Measurements from ENCODE around the gene ATP8B4.
"Not testable (repeated sequence)": the region's sequence is repeated elsewhere in the genome, so short reads cannot be mapped to it uniquely, and the experiment has no call there.

ATP8B4 gene

DNA sequence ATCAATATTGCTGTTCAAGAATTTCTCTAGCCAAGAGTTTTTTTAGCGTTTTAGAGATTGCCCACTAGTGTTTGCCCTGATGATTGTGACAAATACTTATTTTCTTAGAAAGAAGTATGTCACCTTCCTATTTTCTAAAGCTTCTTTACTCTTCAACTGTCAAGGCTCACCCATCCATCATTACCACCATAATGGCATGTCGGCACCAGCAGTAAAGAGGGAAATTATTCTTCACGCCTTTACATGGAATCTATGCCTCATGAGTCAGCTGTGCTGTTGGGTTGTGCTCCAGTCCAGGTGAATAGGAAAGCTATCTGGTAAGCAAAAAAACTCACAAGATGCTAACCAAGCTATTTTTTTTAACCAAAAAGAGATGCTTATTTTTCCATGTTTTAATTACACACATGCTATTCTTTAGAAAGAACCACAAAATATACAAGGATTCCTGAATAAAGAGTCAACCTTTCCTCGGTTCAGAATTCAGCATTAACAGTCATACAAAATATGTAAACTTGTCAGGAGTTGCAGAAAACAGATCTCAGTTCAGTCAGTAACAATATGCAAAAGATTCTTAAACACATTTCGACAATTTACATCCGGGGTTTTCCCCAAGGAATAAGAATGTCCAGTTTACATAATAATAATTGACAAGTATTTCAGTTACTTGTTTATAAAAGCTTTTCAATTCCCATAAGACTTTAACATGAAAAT is 128.0 kb downstream of the ATP8B4 start:
- no peak for DNase-seq

DNA sequence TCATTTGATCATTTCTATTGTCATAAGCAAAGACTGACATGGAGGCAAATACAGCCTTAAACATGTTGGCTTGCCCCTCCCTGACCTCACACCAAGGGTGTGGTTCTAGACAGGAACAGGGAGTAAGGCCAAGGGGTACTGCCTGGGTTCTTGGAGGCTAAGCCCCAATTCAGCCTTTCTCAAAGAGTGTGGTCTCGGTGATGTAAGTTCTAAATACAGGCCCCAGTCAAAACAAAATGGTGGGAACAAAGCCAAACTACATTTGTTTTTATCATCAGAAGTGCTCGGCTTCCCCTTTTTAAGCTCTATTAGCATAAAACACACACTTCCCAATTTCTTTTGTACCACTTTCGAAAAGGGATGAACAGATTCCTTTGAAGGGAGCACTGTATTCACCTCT is 129.5 kb downstream of the ATP8B4 start:
- DNase-seq, result no peak

DNA sequence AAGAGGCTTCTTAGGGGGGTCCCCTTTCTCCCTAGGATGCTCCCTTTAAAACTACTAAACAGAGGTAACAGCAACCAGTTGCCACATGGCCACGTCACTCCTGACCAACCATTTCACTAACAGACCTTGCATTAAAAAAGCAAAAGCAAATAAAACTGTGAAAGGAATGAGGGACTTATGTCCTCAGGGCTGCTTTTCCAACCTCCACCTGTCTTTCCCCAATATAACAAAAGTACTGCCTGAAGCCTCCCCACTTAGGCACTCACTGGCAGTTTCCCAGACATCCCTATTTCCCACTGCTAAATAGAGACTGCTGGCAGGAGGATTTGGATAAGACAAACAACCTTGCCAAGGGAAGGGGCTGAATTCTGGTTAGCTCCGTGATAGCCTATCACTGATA is 130.3 kb downstream of the ATP8B4 start:
- DNase-seq, result no peak

DNA sequence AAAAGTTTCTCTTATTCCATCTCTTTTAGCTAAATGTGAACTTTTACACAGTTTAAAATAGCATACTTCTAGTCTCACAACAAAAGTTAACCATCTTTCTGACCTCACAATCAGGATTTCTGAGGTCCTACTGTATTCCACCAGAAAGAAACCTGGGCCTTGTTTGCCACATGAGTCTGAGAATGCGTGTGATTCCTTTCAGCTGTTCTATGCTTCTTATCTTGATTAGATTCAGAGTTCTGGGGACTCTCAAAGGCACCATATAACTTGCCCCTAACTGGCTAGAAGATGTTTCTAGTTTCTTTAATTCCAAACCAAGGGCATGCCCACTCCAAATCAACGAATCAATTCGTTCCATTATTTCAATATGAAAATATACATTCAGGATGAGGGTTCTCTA is 131.1 kb downstream of the ATP8B4 start:
- no peak for DNase-seq

DNA sequence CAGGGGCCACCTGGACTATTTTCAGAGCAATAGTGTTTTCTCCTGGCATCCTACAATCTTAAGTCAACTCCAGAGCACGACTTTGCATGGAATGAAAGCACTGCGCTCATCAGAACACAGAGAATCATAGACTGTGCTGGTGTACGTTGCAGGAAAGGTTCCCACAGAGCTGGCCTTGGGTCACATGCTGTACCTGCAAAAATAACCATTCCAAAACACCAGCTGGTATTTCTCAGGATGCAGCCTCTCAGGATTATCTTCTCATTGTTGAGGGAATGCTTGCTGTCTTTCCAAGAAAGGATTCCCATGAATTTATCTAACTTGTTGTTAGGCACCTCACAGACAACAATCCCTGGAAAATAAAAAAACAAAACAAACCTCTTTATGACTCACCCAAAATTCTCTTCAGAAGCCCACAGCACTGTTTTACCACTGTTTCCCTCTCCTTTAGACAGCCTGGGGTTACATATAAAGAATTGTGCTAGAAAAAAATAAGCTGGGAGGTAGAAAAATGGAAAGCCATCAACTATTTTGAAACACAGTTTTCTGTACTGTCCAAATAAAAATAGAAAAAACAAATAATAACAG is 131.7 kb downstream of the ATP8B4 start:
- DNase-seq, result no peak

DNA sequence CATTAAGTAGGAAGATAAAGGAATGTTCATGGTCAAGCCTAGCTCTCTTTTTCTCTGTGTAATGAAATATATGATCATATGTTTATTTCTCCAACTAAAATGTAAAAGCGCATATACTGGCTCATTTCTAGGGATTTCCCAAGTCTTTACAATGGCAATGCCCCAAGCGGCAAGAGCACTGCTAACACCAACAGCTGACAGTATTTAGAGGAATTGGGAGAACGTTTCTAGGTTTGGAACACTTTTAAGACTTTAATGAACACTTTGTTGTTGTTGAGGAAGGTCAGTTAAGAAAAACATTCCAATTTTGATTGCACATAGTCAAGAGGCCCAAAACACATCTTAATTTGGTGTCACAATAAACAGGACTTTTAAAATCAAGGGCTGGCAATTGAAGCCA is 132.7 kb downstream of the ATP8B4 start:
- no peak for DNase-seq

DNA sequence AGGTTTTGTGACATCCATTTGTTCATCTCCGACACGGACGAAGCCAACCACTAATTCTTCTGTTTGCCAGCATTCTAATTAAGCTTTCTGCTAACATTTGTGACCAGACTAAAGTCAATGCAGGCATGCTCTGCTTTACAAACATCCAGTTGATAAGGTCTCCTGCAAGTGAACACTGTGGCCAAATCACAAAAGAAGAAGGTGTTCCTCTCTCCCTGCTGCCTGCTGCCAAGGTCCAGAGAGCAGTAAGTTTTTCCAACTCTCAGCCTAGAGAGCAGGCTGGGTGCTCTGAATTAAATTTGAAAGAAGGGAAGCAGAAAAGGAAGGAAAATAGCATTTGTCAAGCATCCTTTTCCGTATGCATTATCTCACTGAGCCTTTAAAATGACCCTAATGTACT is 133.6 kb downstream of the ATP8B4 start:
- DNase-seq, result no peak

DNA sequence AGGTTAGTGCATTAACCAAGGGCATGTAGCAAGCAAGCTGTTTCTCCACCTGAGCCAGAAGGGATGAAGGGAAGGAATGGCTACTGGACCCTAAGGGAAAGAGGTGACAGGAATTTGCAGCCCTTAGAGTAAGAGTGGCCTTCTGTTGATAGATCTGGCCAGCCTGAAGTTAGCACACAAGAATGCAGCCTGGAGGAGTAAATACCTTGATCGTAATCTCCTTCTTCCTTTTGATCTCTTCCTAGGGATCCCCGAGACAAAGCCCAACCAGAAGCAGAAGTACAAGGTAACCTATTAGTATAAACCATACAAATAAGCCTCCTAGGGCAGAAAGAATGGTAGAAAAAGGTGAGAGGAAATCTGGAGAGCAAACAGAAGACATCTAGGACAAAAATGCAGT is 134.6 kb downstream of the ATP8B4 start:
- no peak for DNase-seq

DNA sequence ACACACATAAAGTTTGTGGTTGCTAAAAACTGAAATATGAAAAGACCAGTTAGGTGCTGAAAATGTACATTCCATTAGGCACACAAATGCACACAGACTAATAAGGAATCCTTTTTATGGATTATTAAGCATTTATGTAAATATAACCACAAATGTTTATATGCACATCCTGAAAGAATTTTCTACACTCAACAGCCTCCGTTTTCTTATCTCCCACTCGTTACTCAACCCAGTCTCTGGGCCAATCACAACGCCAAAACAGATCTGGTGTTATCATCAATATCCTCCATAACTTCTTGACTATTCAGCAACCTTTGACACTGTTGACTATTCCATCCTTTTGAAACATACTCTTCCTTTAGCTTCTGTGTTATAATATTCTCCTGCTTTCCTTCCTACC is 136.4 kb downstream of the ATP8B4 start:
- DNase-seq, result no peak

DNA sequence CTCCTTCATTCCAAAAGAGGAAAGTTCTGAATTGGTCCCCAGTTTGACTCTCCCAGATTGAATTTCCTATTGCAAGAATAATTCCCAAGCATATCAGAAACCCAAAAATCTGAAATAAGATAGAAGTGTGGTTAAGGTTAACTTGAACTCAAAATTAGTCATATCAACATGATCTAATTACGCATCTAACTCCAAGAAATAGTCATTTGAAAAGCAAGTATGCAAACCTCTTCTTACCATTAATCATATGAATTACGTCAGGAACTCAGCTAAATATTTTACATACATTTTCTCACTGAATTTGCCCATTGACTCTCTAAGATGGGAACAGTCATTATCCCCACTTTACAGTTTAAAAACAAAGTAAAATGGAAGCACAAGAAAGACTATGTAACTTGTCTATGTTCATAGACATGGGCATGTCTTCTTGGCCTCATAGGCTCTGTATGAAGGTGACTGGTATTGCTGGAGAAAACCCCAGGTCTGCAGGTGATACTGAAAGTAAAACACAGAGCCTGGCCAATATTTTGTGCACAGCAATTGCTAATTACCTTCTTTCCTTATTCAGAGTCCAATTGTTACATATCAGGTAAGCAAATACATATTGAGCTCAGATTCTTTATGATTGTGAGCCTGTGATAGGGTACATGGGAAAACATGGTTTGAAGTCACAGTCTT is 139.2 kb downstream of the ATP8B4 start:
- DNase-seq, result no peak

DNA sequence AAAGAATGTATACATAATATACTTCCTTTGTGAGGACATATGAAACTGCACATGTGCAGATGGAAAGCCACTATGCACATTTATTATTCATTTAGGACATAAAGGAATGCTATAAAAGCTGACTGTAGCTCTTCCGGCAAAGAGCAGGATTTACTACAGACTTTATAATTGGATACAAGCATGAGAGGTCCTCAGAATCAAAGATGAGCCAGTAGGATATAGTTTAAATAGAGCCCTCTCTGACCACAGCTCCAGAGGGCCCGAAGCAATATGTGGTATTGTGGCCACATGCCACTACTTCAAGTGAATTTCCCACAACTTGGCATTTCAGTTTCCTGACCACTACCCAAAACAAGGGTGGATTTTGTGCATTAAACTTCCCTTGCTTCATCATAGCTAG is 140.9 kb downstream of the ATP8B4 start:
- DNase-seq, result no peak

DNA sequence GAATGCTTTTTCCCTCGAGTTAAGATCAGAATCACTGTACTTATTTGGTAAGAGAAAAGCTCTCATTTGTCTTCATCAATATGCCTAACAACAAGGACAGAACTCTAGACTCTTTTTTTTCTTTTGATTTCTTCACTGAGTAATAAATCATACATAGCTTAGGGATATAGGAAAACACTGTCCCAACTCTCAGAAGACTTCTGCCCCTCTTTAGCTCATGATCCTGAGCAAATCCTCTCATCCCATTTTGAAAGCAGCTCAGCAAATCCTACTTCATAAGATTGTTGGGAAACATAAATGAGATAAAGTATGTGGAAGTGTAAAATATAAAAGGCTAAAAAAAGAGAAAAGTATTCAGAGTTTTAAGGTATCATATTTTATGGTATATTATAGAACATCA is 141.7 kb downstream of the ATP8B4 start:
- DNase-seq, result no peak

DNA sequence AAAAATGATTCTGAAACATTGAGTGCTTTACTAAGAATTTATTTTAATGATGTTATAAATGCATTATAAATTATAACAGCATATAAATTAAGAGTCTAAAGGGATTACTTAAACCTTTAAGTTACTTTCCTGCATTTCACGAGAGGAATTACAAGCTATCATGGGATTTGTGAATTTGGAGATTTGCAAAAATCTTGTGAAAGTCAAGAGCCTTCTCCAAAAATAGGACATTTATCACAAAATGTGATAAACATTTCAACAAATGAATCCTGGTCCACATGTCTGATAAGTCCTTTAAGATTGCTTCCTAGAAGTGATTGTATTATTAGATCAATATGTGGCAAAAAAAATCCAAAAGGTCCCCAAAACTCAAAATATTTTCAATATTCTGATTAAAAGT is 154.5 kb downstream of the ATP8B4 start:
- DNase-seq, result no peak

DNA sequence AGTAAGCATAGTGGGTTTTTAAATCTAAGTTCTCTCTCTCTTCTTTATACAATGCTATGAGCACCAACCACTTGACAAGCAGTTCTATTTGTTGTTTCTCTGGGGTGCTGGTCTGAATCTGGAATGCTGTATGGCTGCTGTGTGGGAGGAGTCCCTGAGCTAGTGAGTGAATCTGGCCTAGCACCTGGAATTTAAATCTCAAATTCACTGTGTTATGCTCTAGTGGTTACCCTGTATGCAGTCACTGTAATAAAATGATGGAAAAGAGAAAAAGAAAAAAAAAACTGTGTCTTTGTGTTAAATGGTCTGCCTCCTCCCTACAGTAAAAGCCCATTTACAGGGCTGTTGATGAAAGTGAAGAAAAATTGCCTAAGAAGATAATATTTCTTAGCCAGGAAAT is 155.0 kb downstream of the ATP8B4 start:
- DNase-seq, result no peak

DNA sequence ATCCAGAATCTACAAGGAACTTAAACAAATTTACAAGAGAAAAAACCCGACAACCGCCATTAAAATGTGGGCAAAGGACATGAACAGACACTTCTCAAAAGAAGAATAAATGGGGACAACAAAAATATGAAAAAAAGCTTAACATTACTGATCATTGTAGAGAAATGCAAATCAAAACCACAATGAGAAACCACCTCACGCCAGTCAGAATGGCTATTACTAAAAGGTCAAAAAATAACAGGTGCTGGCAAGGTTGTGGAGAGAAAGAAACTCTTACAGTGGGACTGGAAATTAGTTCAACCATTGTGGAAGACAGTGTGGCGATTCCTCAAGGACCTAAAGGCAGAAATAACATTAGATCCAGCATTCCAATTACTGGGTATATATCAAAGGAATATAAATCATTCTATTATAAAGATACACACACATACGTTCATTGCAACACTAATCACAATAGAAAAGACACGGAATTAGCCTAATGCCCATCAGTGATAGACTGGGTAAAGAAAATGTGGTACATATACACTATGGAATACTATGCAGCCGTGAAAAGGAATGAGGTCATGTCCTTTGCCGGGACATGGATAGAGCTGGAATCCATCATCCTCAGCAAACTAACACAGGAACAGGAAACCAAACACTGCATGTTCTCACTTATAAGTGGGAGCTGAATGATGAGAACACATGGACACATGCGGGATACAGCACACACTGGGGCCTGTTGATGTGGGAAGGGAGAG is 155.8 kb downstream of the ATP8B4 start:
- DNase-seq, result not testable (repeated sequence)

DNA sequence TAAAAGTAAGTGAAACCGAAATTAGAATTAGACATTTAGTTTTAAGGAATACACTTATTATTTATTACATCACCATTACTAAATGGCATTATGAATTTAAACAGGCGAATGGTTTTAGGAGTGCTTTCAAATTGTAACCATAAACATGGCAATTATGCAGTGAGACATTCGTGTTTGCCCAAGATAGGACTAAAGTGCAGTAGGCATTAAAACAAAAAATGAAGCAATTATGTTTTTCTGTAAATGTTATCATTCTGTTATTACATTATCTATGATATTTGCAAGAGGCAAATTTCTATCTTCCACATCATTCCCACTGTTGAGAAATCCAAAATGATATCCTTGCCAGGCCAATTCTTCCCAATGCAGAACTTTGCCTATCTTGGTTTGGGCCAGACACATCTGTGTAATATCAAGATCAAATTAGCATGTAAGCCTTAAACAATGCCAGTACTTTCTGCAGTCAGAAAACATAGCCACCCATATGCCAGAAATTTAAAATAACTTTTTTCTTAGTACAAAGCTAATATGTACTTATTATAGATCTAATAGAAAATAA is 156.9 kb downstream of the ATP8B4 start:
- no peak for DNase-seq

DNA sequence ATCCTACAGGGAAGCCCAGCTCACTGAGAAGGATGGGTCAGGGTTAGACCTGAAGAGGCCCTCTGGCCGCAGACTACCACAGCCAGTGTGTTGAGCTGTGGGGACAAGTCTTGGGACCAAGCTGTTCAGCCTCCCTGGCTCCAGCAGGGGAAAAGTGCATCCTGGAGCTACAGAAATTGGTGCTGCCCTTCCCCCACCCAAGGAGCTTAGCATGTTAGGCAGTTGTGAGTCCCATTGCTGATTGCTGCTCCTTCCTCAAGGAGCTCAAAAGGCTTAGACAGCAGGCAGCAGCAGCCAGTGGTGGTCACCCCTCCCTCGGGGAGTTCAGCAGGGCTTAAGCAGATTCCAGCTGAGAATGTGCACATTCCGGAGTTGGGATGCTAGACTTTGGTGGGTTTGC is 165.6 kb downstream of the ATP8B4 start:
- no peak for DNase-seq

DNA sequence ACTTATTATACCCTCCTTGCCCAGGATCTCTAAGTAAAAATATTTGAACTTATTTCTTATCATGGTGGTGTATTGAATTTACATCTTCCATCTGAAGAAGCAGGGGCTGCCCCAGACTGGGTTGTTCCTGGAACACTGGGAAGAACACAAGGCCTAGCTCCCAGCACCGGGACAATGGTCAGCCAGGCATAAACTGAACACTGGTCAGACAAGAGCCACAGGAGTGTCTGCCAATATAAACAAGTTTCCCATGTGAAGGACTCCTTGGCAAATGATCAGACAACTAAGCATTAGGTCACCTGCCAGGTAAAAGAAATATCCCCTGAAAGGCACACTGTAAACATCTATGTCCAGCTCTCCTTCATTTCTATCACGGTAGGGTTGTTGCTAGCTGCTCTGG is 172.4 kb downstream of the ATP8B4 start:
- DNase-seq, result no peak

DNA sequence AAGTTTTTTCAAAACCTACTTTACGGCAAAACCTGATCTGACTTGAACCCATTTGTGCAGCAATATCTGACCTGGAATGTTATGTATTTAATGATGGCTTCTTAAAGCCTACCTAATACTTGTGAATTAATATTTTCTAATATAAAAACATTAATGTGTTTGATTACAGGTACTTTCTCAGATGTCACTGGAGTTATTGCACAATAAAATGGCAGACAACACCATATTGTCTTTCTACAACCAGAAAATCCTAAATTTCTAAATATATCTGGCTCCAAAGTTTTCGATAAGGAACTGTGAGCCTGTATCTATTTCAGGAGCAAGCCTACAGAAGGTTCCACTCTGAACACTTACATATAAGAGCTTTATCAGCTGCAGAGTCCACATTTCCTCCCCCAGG is 184.5 kb downstream of the ATP8B4 start:
- DNase-seq, result no peak

DNA sequence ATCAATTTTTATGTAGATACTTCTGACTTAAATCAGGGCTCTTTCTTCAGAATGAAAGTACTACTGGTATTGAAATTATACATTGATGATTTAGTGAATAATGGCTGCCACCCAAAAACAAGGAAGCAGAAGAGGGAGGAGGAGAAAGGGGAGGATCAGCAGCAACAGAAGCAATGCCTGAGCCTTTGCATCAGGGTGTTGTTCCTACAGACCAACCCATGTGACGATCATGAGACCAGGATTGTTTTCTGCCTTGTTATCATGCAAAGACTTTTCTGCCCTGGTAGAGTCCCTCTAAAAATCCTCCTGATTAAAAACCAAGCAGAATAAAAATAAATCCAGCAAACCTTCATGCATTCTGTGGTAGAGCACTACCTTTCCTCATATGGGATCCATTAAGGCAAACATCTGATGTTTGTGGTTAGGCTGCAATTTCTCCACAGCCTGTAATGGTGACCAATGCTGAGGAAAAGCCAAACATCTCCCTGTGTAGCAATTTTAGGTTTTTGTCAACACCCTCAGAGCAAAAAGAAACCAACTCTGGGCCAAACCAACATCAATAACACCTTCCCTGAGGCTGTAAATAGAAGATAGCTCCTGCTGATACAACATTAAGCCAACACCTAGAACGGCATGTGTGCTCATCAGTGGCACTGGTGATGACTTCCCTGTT is 191.7 kb downstream of the ATP8B4 start:
- no peak for DNase-seq

DNA sequence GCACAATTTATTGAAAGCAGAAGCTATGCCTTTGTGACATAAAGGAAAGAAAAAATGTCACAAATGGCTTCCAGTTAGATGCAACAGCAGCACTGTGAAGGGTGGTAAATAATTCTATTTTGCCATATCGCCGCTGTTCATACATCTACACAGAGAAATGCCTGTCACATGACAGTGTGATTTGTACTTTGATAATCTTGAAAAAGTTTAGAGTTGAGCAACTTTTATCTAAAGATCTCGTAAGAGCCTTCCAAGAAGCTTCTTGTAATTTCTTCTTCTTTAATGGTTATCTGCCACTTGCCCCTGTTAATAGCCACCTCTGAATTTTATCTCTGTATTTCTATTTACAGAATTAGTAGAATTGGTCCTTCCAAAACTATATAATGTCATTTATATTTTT is 192.3 kb downstream of the ATP8B4 start:
- DNase-seq, result no peak

DNA sequence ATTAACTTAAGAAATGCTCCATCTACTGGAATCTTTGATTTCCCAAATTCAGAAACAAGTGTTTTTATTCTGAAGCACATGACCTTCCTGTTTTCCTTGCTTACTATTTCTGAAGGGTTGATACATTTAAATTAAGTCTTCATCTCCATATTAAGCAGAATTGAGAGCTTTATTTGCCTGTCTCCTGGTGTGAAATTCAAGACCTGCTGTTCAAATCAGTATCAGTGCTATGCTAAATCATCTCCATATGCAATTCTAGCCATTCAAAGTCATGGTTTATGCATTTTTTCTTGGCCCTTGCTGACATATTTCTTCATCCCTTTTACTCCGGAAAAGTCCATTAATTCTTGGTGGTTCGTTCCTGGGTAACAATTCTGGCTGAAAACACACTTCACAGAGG is 195.4 kb downstream of the ATP8B4 start:
- no peak for DNase-seq

DNA sequence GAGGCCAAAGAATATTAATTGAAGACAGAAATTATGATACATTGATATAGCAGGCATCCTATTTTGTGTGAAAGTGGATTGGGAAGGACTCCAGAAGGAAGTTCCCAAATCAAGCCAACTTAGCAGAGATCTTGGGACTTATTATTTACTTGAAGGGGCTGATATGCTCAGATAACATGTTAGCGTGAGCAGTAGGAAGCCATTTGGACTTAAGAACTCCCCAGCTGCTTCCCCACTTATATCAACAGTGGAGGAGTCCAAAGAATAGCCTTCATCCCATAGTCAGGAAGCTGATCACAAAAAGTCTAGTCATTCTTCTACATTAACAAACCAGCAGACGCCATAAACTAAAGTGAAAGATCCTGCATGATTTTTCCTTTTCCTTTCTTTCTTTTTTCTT is 200.0 kb downstream of the ATP8B4 start:
- DNase-seq, result no peak
